Body of pancreas (tissue), 4 donors: ENCODE measurements around the gene EFCAB3.
"Not testable (repeated sequence)": the region's sequence is repeated elsewhere in the genome, so short reads cannot be mapped to it uniquely, and the experiment has no call there.

ENCODE experiments used
- POLR2A ChIP-seq, 3 donors: fragments of 450-650 bp; IDR thresholded peaks; one replicate each; pipeline ENCODE4 v1.6.1; 2016; ENCODE audit warnings: antibody characterized with exemption in 3 of 3, mild to moderate bottlenecking in 2 of 3
- TF ChIP-seq, protein P1 (sequence below), 7 experiments: fragments of 450-650 bp in 4 of 7; fragments of 200-600 bp in 3 of 7; sonication (generic) in 3 of 7; IDR thresholded peaks; one replicate each; pipeline ENCODE4 v1.5.1; 2016 to 2019; ENCODE audit warnings: antibody characterized with exemption in 7 of 7

GRCh38 chr17:62435251-62435650 lies 54.9 kb downstream of the EFCAB3 start:
- TF ChIP-seq, protein P1, sequence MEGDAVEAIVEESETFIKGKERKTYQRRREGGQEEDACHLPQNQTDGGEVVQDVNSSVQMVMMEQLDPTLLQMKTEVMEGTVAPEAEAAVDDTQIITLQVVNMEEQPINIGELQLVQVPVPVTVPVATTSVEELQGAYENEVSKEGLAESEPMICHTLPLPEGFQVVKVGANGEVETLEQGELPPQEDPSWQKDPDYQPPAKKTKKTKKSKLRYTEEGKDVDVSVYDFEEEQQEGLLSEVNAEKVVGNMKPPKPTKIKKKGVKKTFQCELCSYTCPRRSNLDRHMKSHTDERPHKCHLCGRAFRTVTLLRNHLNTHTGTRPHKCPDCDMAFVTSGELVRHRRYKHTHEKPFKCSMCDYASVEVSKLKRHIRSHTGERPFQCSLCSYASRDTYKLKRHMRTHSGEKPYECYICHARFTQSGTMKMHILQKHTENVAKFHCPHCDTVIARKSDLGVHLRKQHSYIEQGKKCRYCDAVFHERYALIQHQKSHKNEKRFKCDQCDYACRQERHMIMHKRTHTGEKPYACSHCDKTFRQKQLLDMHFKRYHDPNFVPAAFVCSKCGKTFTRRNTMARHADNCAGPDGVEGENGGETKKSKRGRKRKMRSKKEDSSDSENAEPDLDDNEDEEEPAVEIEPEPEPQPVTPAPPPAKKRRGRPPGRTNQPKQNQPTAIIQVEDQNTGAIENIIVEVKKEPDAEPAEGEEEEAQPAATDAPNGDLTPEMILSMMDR (IDR thresholded peaks at IDR 0.05), result not testable (repeated sequence)
- not testable (repeated sequence) for TF ChIP-seq POLR2A (IDR thresholded peaks at IDR 0.05)
